Adrenal gland (tissue), 12 donors: Measurements from ENCODE around the gene STARD9. TPM values are rescaled to one million over a fixed set of nuclear protein-coding genes. Genes with fewer than 3 reads are reported as not detected.

ENCODE experiments used
- DNase-seq, 7 donors: peaks; one replicate each; pipeline ENCODE4 v3.0.0-alpha.2; 2019 to 2020
- H3K27ac ChIP-seq, 5 donors: fragments of 200-600 bp; sonication (generic) in 4 of 5; 1 replicate in 3 of 5; 2 replicates in 2 of 5; pipeline versions ENCODE4 v1.5.1 to v1.8.0; 2016 to 2020; ENCODE audit warnings: mild to moderate bottlenecking in 1 of 5
- H3K27me3 ChIP-seq: fragments of 200-600 bp; 2 replicates; pipeline ENCODE4 v1.8.0; 2021
- H3K36me3 ChIP-seq, 2 donors: fragments of 200-600 bp; replicated peaks in 1 of 2; 1 replicate in 1 of 2; 2 replicates in 1 of 2; pipeline versions ENCODE4 v1.5.1 to v1.8.0; 2018 to 2022
- H3K4me1 ChIP-seq, 2 donors: fragments of 200-600 bp; replicated peaks in 1 of 2; 1 replicate in 1 of 2; 2 replicates in 1 of 2; pipeline versions ENCODE4 v1.5.1 to v1.8.0; 2018 to 2021
- H3K4me3 ChIP-seq, 4 donors: fragments of 200-600 bp; sonication (generic) in 3 of 4; one replicate each; pipeline ENCODE4 v1.5.1; 2016 to 2018
- H3K9me3 ChIP-seq, 3 donors: fragments of 200-600 bp; sonication (generic) in 1 of 3; replicated peaks in 1 of 3; 1 replicate in 2 of 3; 2 replicates in 1 of 3; pipeline versions ENCODE4 v1.5.1 to v1.8.0; 2016 to 2021
- CTCF ChIP-seq, 6 experiments: fragments of 450-650 bp in 4 of 6; fragments of 200-600 bp in 2 of 6; sonication (generic) in 1 of 6; IDR thresholded peaks; 1 replicate in 5 of 6; 2 replicates in 1 of 6; pipeline versions ENCODE4 v1.5.1 to v1.8.0; 2016 to 2021; ENCODE audit warnings: antibody characterized with exemption in 6 of 6, mild to moderate bottlenecking in 2 of 6, moderate library complexity in 1 of 6
- POLR2A ChIP-seq, 2 donors: fragments of 450-650 bp; IDR thresholded peaks; one replicate each; pipeline ENCODE4 v1.6.1; 2017; ENCODE audit warnings: antibody characterized with exemption in 2 of 2, mild to moderate bottlenecking in 2 of 2, moderate library complexity in 1 of 2
- WGBS, 4 donors: extraction: QIAGEN DNeasy Blood & Tissue Kit in 2 of 4; methylation state at CpG; one replicate each; pipeline versions ENCODE4 v1.1.5 to v1.1.7; 2013 to 2017; 5-methylcytosine and 5-hydroxymethylcytosine counted together
- intact Hi-C, 2 donors: fragments of 100-400 bp; cut with DNase I; formaldehyde crosslinking; loops; one replicate each; pipeline versions ENCODE4 v1.14.1 to v1.15.0; 2022 to 2023
- polyA plus RNA-seq, 3 donors: library from polyadenylated mRNA; stranded (reverse); fragments of 200-250 nt in 2 of 3; fragments of 350-450 nt in 1 of 3; fragmentation: Illumina TruSeq in 1 of 3; extraction: RNeasy Lipid Tissue Mini Kit (QIAGEN cat#74804) in 1 of 3; gene quantifications; one replicate each; pipeline ENCODE4 v1.2.3, GENCODE V29; 2013 to 2014
- total RNA-seq, 9 donors: library from RNA; depleted of rRNA in 4 of 9; stranded (reverse); fragments of >200 nt in 4 of 9; fragments of 120-200 nt in 1 of 9; fragmentation: NEBNext Ultra II Directional in 1 of 9; extraction: Animal tissue kit (Norgen Biotek cat#: 25700) in 1 of 9; gene quantifications; one replicate each; pipeline versions ENCODE4 v1.1.0 to v1.2.4, GENCODE V29; 2013 to 2023
- donor health status: healthy with polysubstance abuse.
- donor health status: Bipolar disorder and iron deficiency.
- donor health status: DM: yes; HTN: yes; CAD: no.
- donor health status: DM: no; HTN: no; CAD: no.
- donor health status: DM: no; HTN: no; CAD: no.
- donor health status: DM: yes; HTN: yes; CAD: no.

The STARD9 gene
- total and polyA plus RNA-seq, 12 donors: 0.71 to 8.7 (median 3.5) TPM

- H3K4me1 ChIP-seq: no peaks in the 10 kb centered on the region
- H3K36me3 ChIP-seq: no peaks in the 10 kb centered on the region
- no peaks in the 10 kb centered on the region for H3K27me3 ChIP-seq
- no peak overlapping the region for H3K4me3 ChIP-seq
- 96 to 100% (median 97%) methylated on average over 4 to 6 of the region's 6 CpGs for WGBS, 4 donors
- peak in 1 of 7 donors; percentile 21 for DNase-seq
- intact Hi-C loops: no loop called here
- no peak for TF ChIP-seq POLR2A (IDR thresholded peaks at IDR 0.05)
- no peak for TF ChIP-seq CTCF (IDR thresholded peaks at IDR 0.05)
- H3K27ac ChIP-seq: no peak overlapping the region
- no peaks in the 10 kb centered on the region for H3K9me3 ChIP-seq
Observed at GRCh38 chr15:42693942-42694341, 118.5 kb downstream of the STARD9 start.

GRCh38 chr15:42694398-42694797, 119.0 kb downstream of the STARD9 start:
- peak in 1 of 7 donors; percentile 7 for DNase-seq
- no peaks in the 10 kb centered on the region for H3K27me3 ChIP-seq
- no peak overlapping the region for H3K27ac ChIP-seq
- H3K36me3 ChIP-seq: no peaks in the 10 kb centered on the region
- intact Hi-C loops: no loop called here
- TF ChIP-seq POLR2A (IDR thresholded peaks at IDR 0.05): no peak
- no peak for TF ChIP-seq CTCF (IDR thresholded peaks at IDR 0.05)
- no peak overlapping the region for H3K4me3 ChIP-seq
- 93 to 99% (median 96%) methylated on average over 3 to 10 of the region's 10 CpGs for WGBS, 4 donors
- H3K4me1 ChIP-seq: no peaks in the 10 kb centered on the region
- H3K9me3 ChIP-seq: no peaks in the 10 kb centered on the region

GRCh38 chr15:42695527-42696071, 120.2 kb downstream of the STARD9 start:
- H3K4me3 ChIP-seq: no peak overlapping the region
- no peaks in the 10 kb centered on the region for H3K27me3 ChIP-seq
- intact Hi-C loops: no loop called here
- H3K36me3 ChIP-seq: no peaks in the 10 kb centered on the region
- TF ChIP-seq CTCF (IDR thresholded peaks at IDR 0.05) (no peak), POLR2A (IDR thresholded peaks at IDR 0.05) (no peak)
- 73 to 93% (median 84%) methylated on average over 3 to 6 of the region's 6 CpGs for WGBS, 4 donors
- peak in 2 of 7 donors; percentile 8 to 47 for DNase-seq
- no peaks in the 10 kb centered on the region for H3K4me1 ChIP-seq
- no peak overlapping the region for H3K27ac ChIP-seq
- H3K9me3 ChIP-seq: no peaks in the 10 kb centered on the region

GRCh38 chr15:42696626-42697025, 121.2 kb downstream of the STARD9 start:
- intact Hi-C loops: no loop called here
- no peaks in the 10 kb centered on the region for H3K36me3 ChIP-seq
- H3K9me3 ChIP-seq: no peaks in the 10 kb centered on the region
- WGBS, 4 donors: 87 to 93% (median 91%) methylated on average over 5 of the region's 5 CpGs
- no peaks in the 10 kb centered on the region for H3K4me1 ChIP-seq
- peak in 1 of 7 donors; percentile 3 for DNase-seq
- no peak for TF ChIP-seq CTCF (IDR thresholded peaks at IDR 0.05)
- no peak for TF ChIP-seq POLR2A (IDR thresholded peaks at IDR 0.05)
- no peak overlapping the region for H3K27ac ChIP-seq
- no peaks in the 10 kb centered on the region for H3K27me3 ChIP-seq
- H3K4me3 ChIP-seq: no peak overlapping the region
